IMR-90 (cell line): ENCODE measurements around the gene MAP7D1.

Source experiments
- CEBPB ChIP-seq: IDR thresholded peaks from 2 replicates; pipeline ENCODE4 v1.6.1; 2012; ENCODE audit warnings: low read depth, low read length, improper control_type of control experiment
- CTCF ChIP-seq: conservative IDR thresholded peaks from 2 replicates; pipeline ENCODE4 v1.5.1; 2012; ENCODE audit warnings: mild to moderate bottlenecking, low read depth, low read length, improper control_type of control experiment
- MAZ ChIP-seq: IDR thresholded peaks from 2 replicates; pipeline ENCODE4 v1.6.1; 2012; ENCODE audit warnings: low read depth, mild to moderate bottlenecking, low read length, improper control_type of control experiment, moderate library complexity, borderline replicate concordance
- POLR2A ChIP-seq: IDR thresholded peaks from 2 replicates; pipeline ENCODE4 v1.6.1; 2012; ENCODE audit warnings: mild to moderate bottlenecking, low read depth, low read length
- RAD21 ChIP-seq: IDR thresholded peaks from 2 replicates; pipeline ENCODE4 v1.6.1; 2012; ENCODE audit warnings: low read length, improper control_type of control experiment
- RCOR1 ChIP-seq: IDR thresholded peaks from 2 replicates; pipeline ENCODE4 v1.6.1; 2012; ENCODE audit warnings: mild to moderate bottlenecking, low read length, improper control_type of control experiment; ENCODE audit not compliant: insufficient replicate concordance
- RFX5 ChIP-seq: IDR thresholded peaks from 2 replicates; pipeline ENCODE4 v1.8.0; 2012; ENCODE audit warnings: low read depth, mild to moderate bottlenecking, low read length, moderate library complexity
- SMC3 ChIP-seq: fragments of 150-350 bp; IDR thresholded peaks from 2 replicates; pipeline ENCODE4 v1.6.1; 2016; ENCODE audit warnings: low read depth, mild to moderate bottlenecking, antibody characterized with exemption, low read length, moderate library complexity
- USF2 ChIP-seq: fragments of 150-350 bp; IDR thresholded peaks from 2 replicates; pipeline ENCODE4 v1.6.1; 2017; ENCODE audit warnings: mild to moderate bottlenecking, antibody characterized with exemption, low read length, low read depth

- TF ChIP-seq SMC3 (no peak), POLR2A (no peak), CTCF (no peak), RCOR1 (no peak), CEBPB (no peak), USF2 (no peak), RFX5 (no peak), RAD21 (no peak), MAZ (no peak)
These were observed 47.1 kb downstream of the MAP7D1 start for GRCh38 chr1:36203027-36203553.
